ENCODE data around the gene FOXN4.

FOXN4 gene

DNA sequence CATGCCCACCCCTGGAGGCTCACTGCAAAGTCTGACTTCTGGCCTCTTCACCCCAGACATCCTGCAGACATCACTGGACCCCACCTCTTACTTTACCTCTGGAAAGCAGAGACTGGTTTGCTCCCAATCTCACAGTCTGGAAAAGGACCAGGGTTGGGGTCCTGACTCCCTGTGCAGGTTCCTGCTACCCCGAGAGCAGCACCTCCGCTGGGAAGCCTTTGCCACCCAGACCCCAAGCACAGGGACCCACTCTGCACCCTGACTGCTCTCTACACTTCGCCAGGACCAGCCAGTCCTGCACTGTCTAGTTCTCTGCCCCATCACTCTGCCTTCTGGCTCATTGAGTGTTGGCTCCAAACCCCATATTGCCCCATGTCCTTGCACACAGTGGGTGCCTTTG lies 16.0 kb downstream of the FOXN4 start:
- no peaks in the 10 kb centered on the region for H3K9me3 Mint-ChIP-seq
- peaks cover 55% of the 10 kb centered on the region for H3K27me3 Mint-ChIP-seq
- no peaks in the 10 kb centered on the region for H3K4me1 Mint-ChIP-seq (ENCODE audit: low read depth)
- H3K27ac Mint-ChIP-seq, result no peak overlapping the region
- no peak for DNase-seq
- no peak overlapping the region for H3K4me3 Mint-ChIP-seq
- no peaks in the 10 kb centered on the region for H3K36me3 Mint-ChIP-seq (ENCODE audit: low read depth)

DNA sequence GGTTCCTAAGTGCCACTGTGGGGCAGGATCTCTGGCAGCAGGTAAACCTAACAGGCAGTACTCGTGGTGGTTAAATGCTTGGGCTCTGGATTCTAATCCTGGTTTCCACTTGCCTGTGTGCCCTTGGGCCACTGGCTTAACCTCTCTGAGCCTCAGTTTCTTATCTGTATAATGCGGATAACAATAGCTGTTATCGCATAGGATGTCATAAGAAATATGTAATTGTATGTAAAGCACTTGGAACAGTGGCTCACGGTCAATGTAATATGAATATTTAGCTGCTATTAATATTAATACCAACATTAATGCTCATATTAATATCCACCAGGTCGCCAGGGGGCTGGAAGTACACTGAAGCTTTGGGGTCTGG lies 16.8 kb downstream of the FOXN4 start:
- DNase-seq, result no peak
- Mint-ChIP-seq H3K36me3 (ENCODE audit: low read depth) (no peaks in the 10 kb centered on the region), H3K27me3 (peaks cover 58% of the 10 kb centered on the region), H3K27ac (no peak overlapping the region), H3K4me1 (ENCODE audit: low read depth) (no peaks in the 10 kb centered on the region), H3K9me3 (no peaks in the 10 kb centered on the region), H3K4me3 (no peak overlapping the region)

DNA sequence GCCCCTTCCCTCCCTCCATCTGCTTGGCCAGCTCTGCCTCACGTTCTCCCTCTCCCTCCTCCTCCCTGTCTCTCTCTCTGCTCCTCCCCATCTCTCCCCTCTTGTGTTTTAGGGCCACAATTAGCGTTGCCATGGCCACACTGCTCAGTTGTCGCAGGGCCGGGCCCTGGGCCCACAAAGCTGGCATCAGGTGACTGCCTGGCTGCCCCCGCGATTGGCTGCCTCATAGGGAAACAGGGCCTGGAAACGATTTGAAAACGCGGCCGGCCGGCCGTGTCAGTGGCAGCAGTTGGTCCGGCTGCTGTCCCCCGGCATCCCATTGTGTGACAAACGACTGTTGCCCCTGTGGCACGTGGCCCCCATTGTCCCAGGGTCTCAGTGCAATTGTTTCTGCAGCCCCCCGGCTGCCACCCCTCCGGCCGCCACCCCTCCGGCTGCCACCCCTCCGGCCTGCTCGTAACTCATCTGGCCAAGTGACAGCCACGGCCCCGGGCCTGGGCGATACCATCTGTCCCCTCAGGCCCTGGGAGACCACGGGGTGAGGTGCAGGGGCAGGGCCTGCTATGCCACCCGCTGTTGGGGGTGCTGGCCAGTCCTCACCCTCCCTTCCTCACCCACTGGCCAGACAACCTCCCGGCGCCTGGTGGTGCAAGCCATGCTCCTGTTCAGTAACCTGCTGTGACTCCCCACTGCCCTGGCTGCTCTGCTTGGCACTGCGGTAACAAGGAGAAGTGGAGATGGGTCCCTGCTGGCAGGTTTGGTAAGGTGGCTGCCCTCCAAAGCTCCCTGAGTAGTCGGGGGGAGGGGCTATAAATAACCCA lies 17.4 kb downstream of the FOXN4 start:
- Mint-ChIP-seq H3K36me3 (ENCODE audit: low read depth) (no peaks in the 10 kb centered on the region), H3K27ac (no peak overlapping the region), H3K27me3 (peaks cover 54% of the 10 kb centered on the region), H3K9me3 (no peaks in the 10 kb centered on the region), H3K4me1 (ENCODE audit: low read depth) (no peaks in the 10 kb centered on the region), H3K4me3 (no peak overlapping the region)
- DNase-seq, result no peak

DNA sequence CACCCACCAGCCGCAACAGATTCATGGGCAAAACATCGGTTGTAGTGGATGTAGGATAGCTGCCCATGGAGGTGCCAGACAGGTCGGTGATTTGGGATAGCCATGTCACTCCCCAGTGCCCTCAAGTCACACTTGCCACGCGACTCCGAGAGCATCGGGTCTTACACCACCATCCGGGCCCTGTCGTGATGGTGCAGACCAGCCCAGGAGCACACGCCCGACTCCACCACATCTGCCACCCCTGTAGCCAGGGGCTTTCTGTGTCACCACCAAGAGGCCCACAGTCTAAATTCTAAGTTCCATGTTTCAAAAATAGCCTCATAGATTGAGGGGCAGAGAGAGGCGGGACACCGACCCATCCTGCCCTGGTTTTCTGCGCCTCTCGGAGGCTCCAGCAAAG lies 18.0 kb downstream of the FOXN4 start:
- Mint-ChIP-seq H3K36me3 (ENCODE audit: low read depth) (no peaks in the 10 kb centered on the region), H3K27ac (no peak overlapping the region), H3K27me3 (peaks cover 53% of the 10 kb centered on the region), H3K4me3 (no peak overlapping the region), H3K4me1 (ENCODE audit: low read depth) (no peaks in the 10 kb centered on the region), H3K9me3 (no peaks in the 10 kb centered on the region)
- no peak for DNase-seq

DNA sequence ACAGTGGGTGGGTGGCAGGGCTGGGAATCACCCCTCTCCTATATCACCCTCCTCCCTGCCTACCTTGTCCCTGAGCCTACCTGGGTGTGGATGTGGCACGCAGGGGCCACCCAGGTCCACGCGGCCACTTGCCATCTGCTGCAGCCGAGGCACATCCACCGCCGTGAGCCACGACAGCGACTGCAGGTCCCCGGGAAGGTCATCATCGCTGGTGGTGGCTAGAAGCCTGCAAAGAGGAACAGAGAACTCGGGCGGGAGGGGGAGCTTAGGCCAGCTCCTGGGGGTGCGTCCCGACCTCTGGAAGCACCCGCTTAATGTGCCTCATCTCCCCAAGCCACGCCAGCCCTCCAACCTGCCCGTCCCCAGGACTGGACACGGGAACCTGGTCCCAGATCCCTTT lies 19.0 kb downstream of the FOXN4 start:
- no peaks in the 10 kb centered on the region for H3K36me3 Mint-ChIP-seq (ENCODE audit: low read depth)
- peaks cover 46% of the 10 kb centered on the region for H3K27me3 Mint-ChIP-seq
- H3K9me3 Mint-ChIP-seq, result no peaks in the 10 kb centered on the region
- H3K27ac Mint-ChIP-seq, result no peak overlapping the region
- DNase-seq, result no peak
- no peaks in the 10 kb centered on the region for H3K4me1 Mint-ChIP-seq (ENCODE audit: low read depth)
- H3K4me3 Mint-ChIP-seq, result no peak overlapping the region

DNA sequence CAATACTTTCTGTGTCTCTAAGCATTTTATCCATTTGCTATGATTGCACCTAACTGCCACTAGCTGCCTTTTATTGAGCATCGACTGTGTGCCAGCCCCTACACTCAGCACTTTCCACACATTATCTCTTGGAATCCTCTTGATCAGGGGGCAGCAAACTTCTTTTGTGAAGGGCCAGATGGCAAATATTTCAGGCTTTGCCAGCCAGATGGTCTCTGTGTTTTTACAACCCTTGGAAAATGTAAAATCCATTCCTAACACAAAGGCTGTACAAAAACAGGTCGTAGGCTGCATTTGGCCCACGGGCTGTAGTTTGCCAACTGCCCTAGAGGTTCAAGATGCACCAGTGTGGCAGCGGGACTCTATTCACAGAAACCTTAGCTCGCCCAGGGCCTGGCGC lies 19.5 kb downstream of the FOXN4 start:
- H3K4me3 Mint-ChIP-seq, result no peak overlapping the region
- no peaks in the 10 kb centered on the region for H3K4me1 Mint-ChIP-seq (ENCODE audit: low read depth)
- no peaks in the 10 kb centered on the region for H3K9me3 Mint-ChIP-seq
- H3K27ac Mint-ChIP-seq, result no peak overlapping the region
- no peaks in the 10 kb centered on the region for H3K36me3 Mint-ChIP-seq (ENCODE audit: low read depth)
- DNase-seq, result no peak
- peaks cover 41% of the 10 kb centered on the region for H3K27me3 Mint-ChIP-seq

DNA sequence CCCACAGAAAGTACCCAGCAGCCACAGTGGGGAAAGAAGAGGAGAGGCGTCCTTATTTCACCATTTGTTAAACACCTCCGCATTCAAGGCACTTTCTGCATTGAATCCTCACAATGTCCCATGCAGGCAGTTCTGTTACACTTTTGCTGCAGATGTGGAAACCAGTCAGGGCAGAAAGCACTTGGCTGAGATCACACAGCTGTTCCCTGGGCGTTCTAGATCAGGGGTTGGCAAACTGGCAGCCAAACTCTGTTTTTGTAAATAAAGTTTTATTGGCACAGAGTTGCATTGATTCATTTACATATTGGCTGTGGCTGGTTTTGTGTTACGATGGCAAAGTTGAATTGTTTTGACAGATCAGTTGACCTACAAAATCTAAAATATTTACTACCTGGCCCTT lies 20.1 kb downstream of the FOXN4 start:
- Mint-ChIP-seq H3K4me3 (no peak overlapping the region), H3K27ac (no peak overlapping the region), H3K27me3 (peaks cover 38% of the 10 kb centered on the region), H3K36me3 (ENCODE audit: low read depth) (no peaks in the 10 kb centered on the region), H3K9me3 (no peaks in the 10 kb centered on the region), H3K4me1 (ENCODE audit: low read depth) (no peaks in the 10 kb centered on the region)
- DNase-seq, result no peak

DNA sequence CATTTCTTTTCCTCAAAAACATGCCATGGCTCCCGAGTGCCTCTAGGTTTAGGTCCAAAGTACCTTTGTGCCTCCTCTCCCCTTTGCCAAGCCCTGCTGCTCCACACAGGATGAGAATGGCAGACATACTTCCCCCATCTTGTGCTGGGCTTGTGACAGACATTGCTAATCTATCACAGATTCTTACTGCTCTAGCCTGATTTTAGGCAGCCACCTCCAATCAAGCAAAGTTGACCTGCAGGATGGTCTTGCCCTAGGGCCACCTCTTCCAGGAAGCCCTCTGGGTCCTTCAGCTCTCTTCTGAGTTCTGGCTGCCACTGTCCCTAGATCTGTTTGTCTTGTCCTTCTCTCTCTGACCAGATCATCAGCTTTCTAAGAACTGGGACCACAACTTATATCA lies 20.5 kb downstream of the FOXN4 start:
- H3K27ac Mint-ChIP-seq, result no peak overlapping the region

DNA sequence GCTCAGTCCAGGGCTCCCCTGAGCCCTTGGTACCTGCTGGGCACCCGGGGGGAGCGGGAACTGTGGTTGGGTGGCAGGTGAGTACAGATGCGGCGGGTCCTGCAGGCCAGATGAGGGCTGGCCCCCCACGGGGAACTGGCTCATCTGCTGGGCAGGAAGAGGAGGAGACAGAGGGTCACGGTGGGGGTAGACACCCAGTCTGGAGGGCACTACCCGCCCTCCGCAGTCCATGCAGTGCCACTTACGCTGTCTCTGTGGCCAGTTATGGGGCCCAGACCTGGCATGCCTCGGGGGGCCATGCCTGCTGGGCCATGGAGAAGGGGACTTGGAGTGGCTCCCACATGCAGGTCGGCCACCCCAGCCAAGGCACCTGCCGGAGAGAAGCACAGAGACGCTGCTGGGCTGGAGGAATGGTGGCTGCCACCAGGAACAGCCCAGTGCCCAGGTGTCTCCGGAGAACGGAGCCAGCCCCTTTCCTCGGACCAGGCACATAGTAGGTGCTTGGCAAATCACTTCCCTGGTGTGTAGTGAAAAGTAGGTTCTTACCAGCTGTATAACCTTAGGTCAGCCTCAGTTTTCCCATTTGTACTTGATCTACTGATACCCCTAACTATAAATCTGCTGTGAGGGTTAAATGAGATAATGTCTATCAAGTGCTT lies 21.1 kb downstream of the FOXN4 start:
- Mint-ChIP-seq H3K4me3 (no peak overlapping the region), H3K9me3 (no peaks in the 10 kb centered on the region), H3K36me3 (ENCODE audit: low read depth) (no peaks in the 10 kb centered on the region), H3K27ac (no peak overlapping the region), H3K4me1 (ENCODE audit: low read depth) (no peaks in the 10 kb centered on the region), H3K27me3 (peaks cover 31% of the 10 kb centered on the region)
- DNase-seq, result no peak

More for the DNA sequence above, 20.5 kb downstream of the FOXN4 start:
- no peaks in the 10 kb centered on the region for H3K36me3 Mint-ChIP-seq (ENCODE audit: low read depth)
- DNase-seq, result no peak
- H3K4me3 Mint-ChIP-seq, result no peak overlapping the region
- H3K27me3 Mint-ChIP-seq, result peaks cover 35% of the 10 kb centered on the region
- no peaks in the 10 kb centered on the region for H3K9me3 Mint-ChIP-seq
- no peaks in the 10 kb centered on the region for H3K4me1 Mint-ChIP-seq (ENCODE audit: low read depth)

DNA sequence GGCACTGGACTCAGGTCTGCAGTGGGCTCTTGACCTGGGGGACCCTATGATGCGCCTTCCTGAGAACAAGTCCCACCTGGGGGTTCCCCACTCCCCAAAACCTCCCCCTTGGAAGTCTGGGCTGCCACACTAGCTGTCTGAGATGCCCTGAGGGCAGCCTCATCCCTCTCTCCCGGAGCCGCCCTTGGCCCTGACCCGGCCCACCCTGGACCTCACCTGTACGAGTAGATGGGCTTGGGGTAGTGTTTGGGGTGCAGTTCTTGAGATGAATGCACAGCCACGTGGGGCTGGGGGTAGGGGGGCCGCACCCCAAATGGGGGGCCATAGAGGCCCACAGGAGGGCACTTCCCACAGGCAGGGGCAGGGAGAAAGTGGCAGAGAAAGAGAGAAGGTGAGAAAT lies 21.9 kb downstream of the FOXN4 start:
- no peak overlapping the region for H3K4me3 Mint-ChIP-seq
- H3K27me3 Mint-ChIP-seq, result peaks cover 23% of the 10 kb centered on the region
- no peaks in the 10 kb centered on the region for H3K4me1 Mint-ChIP-seq (ENCODE audit: low read depth)
- H3K9me3 Mint-ChIP-seq, result no peaks in the 10 kb centered on the region
- no peaks in the 10 kb centered on the region for H3K36me3 Mint-ChIP-seq (ENCODE audit: low read depth)
- DNase-seq, result no peak
- no peak overlapping the region for H3K27ac Mint-ChIP-seq

DNA sequence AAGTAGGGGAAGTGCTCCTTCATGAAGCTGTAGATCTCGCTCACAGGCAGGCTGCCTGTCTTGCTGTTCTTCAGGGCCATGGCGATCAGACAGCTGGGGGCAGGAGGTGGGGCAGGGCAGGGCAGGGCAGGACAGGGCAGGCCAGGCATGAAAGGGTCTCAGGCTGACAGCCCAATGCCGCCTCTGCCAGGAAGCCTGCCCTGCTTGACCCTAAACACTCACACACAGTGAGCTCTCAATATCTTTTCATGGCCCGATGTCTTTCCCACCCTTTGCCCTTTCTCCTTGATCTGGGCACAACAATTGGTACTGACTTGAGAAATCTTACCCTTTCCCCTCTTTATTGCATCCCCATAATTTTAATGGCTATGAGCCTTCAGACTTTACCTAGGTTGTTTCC lies 22.4 kb downstream of the FOXN4 start:
- H3K36me3 Mint-ChIP-seq (ENCODE audit: low read depth), result no peaks in the 10 kb centered on the region
- no peak overlapping the region for H3K4me3 Mint-ChIP-seq
- H3K9me3 Mint-ChIP-seq, result no peaks in the 10 kb centered on the region
- H3K4me1 Mint-ChIP-seq (ENCODE audit: low read depth), result no peaks in the 10 kb centered on the region
- DNase-seq, result no peak
- H3K27ac Mint-ChIP-seq, result no peak overlapping the region
- peaks cover 20% of the 10 kb centered on the region for H3K27me3 Mint-ChIP-seq

DNA sequence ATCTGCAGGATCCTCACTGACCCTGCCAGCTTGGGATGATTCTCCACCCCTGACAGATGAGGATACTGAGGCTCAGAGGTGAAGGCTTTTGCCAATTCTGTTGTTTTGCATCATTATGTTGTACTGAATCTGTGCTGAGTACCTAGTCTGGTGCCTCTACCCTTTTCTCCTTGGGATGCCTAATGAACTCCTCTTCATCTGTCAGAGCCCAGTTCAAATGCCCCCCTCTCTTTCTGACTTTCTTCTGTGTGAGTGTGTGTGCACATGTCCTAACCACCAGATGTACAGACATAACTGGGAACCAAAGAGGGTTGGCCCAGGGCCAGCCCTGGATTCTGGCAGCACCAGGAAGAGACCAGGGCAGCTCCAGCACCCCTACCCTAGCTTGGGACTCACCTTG lies 22.8 kb downstream of the FOXN4 start:
- Mint-ChIP-seq H3K4me1 (ENCODE audit: low read depth) (no peaks in the 10 kb centered on the region), H3K9me3 (no peaks in the 10 kb centered on the region), H3K36me3 (ENCODE audit: low read depth) (no peaks in the 10 kb centered on the region), H3K4me3 (no peak overlapping the region), H3K27ac (no peak overlapping the region), H3K27me3 (peaks cover 16% of the 10 kb centered on the region)
- DNase-seq, result no peak

DNA sequence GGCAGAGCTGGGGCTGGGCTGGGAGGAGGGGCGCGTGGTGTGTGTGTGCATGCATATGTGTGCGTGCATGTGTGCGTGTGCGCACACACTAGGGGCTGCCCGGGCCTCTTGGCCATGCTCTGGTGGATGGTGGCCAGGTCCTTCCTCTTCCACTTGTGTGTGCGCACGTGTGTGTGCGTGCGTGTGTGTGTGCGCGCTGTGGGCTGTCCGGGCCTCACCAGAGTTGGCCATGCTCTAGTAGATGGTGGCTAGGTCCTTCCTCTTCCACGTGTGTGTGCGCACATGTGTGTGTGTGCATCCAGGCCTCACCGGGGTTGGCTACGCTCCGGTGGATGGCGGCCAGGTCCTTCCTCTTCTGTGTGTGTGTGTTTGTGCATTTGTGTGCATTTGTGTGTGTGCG lies 24.7 kb downstream of the FOXN4 start:
- H3K27ac Mint-ChIP-seq, result no peak overlapping the region
- H3K9me3 Mint-ChIP-seq, result no peaks in the 10 kb centered on the region
- no peaks in the 10 kb centered on the region for H3K36me3 Mint-ChIP-seq (ENCODE audit: low read depth)
- H3K4me1 Mint-ChIP-seq (ENCODE audit: low read depth), result no peaks in the 10 kb centered on the region
- H3K4me3 Mint-ChIP-seq, result no peak overlapping the region
- H3K27me3 Mint-ChIP-seq, result peaks cover 3% of the 10 kb centered on the region
- DNase-seq, result no peak

DNA sequence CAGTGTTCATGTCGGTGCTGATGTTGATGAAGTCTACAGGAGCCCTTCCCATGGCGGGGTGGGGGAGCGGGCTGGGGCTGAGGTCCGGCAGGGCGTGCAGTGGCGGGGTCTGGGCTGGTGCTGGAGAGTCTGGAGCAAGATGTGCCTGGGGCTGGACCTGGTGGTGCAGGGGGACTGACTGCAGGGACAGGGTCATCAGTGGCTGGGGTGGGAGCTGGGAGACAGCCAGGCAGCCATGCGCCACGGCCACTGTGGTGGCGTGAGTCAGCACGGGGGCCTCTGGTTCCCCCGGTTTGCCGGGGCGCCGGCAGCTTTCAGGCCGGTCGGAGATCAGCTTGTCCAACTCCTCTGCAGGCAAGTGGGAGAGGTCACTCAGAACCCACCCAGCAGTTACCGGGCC lies 27.6 kb downstream of the FOXN4 start:
- no peak for DNase-seq

DNA sequence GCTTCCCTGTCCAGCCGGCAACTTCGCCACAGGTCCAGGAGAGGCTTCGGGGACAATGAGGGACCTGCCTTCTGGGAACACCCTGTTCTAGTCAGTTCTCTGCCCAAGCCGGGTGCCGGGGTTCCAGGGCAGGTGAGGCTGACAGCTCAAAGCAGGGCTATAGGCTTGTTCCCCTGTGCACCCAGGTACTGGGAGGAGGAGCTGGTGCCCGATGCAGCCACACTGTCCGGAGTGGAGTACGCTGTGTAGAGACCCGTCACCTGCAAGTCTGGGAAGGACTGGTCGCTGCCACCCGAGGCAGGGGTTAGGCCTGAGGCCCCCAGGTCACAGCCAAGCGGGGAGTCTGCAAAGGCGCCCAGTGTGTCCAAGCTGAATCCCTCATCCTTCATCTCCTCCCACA lies 29.6 kb downstream of the FOXN4 start:
- H3K4me1 Mint-ChIP-seq (ENCODE audit: low read depth), result no peaks in the 10 kb centered on the region
- no peaks in the 10 kb centered on the region for H3K9me3 Mint-ChIP-seq
- H3K4me3 Mint-ChIP-seq, result no peak overlapping the region
- H3K27ac Mint-ChIP-seq, result no peak overlapping the region
- H3K36me3 Mint-ChIP-seq (ENCODE audit: low read depth), result no peaks in the 10 kb centered on the region
- H3K27me3 Mint-ChIP-seq, result no peaks in the 10 kb centered on the region
- no peak for DNase-seq

More for the DNA sequence above, 27.6 kb downstream of the FOXN4 start:
- H3K4me3 Mint-ChIP-seq, result no peak overlapping the region
- no peaks in the 10 kb centered on the region for H3K36me3 Mint-ChIP-seq (ENCODE audit: low read depth)
- H3K27ac Mint-ChIP-seq, result no peak overlapping the region
- H3K4me1 Mint-ChIP-seq (ENCODE audit: low read depth), result no peaks in the 10 kb centered on the region
- H3K9me3 Mint-ChIP-seq, result no peaks in the 10 kb centered on the region
- no peaks in the 10 kb centered on the region for H3K27me3 Mint-ChIP-seq
